ENCODE results near the gene PROZ.

DNA sequence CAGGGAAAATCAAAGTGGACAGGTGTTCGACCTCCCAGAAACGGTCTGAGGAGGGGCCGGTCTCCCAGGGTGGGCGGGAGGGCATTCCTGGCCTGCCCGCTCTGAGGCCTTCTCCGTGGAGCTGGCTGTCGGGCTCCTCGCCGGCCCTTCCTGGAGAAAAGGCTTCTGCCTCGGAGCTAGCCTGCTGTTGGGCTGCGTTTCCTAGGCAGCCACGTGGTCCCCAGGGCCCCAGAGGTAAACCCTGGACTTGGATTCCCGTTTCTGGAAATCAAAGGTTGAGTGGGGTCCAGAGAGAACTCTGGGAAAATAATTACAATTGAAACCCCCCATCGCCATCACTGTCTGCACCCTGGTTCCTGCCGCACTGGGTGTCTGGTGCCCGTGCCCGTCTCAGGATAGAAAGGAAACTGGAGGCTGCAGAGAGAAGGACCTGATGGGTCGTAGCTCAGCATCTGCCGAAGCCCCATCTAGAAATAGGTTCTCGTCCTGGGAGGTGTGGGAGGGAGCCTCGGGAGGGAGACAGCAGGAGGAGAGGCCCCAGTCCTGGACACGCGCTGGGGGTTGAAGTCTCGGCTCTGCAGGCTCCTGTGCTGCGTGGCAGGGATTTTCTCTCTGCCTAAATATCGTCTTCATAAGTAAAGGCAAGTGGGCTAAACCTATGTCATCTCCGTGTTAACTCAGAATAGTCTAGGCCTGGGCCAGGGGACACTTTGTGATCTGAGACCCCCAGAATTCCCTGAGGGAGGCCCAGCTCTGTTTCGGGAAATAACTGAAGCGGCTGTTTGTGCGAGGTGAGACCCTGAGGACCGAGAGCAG, 7.7 kb upstream of the PROZ start:
- TF ChIP-seq, protein P1, sequence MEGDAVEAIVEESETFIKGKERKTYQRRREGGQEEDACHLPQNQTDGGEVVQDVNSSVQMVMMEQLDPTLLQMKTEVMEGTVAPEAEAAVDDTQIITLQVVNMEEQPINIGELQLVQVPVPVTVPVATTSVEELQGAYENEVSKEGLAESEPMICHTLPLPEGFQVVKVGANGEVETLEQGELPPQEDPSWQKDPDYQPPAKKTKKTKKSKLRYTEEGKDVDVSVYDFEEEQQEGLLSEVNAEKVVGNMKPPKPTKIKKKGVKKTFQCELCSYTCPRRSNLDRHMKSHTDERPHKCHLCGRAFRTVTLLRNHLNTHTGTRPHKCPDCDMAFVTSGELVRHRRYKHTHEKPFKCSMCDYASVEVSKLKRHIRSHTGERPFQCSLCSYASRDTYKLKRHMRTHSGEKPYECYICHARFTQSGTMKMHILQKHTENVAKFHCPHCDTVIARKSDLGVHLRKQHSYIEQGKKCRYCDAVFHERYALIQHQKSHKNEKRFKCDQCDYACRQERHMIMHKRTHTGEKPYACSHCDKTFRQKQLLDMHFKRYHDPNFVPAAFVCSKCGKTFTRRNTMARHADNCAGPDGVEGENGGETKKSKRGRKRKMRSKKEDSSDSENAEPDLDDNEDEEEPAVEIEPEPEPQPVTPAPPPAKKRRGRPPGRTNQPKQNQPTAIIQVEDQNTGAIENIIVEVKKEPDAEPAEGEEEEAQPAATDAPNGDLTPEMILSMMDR (IDR thresholded peaks at IDR 0.05 in 2 of 3, conservative IDR thresholded peaks at IDR 0.05 in 1 of 3; ENCODE audit: borderline replicate concordance in 1 of 3, insufficient read depth in 1 of 3, low read depth in 2 of 3, low read length in 2 of 3), result no peak
- TF ChIP-seq EGR1 (IDR thresholded peaks at IDR 0.05; ENCODE audit: low read depth) (no peak), POLR2A (IDR thresholded peaks at IDR 0.05; ENCODE audit: borderline replicate concordance, extremely low read depth, insufficient read depth, insufficient read length) (no peak)

Data from HCT116 (cell line).